ENCODE data around the gene ATP6V0E1.

The ATP6V0E1 gene

DNA sequence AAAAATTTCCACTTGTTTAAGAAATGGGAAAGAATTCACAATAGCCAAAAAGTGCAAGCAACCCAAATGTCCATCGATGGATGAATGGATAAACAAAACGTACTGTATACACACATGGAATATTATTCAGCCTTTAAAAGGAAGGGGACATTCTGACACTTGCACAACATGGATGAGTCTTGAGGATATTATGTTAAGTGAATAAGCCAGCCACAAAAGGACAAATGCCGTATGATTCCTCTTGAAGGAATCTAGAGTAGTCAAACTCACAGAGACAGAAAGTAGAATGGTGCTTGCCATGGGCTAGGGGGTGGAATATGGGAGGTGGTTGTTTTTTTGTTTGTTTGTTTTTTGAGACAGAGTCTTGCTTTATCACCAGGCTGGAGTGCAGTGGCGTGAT lies 3.8 kb upstream of the ATP6V0E1 start:
- no peak overlapping the region for H3K4me3 ChIP-seq (ENCODE audit: low read depth, low read length)
- no peak overlapping the region for H3K27ac ChIP-seq (ENCODE audit: low read depth, low read length)
- no peaks in the 10 kb centered on the region for H3K4me1 ChIP-seq (ENCODE audit: control insufficient read depth, insufficient read depth, low read length)
- no peaks in the 10 kb centered on the region; the same call in 1 of the 2 replicates for H3K27me3 ChIP-seq (ENCODE audit: control insufficient read depth, insufficient read depth, low read length)
- no peaks in the 10 kb centered on the region for H3K36me3 ChIP-seq (ENCODE audit: control insufficient read depth, insufficient read depth, low read length)
- no peaks in the 10 kb centered on the region for H3K9me3 ChIP-seq (ENCODE audit: control insufficient read depth, insufficient read depth, low read length)
- no peak overlapping the region for H3K9ac ChIP-seq (ENCODE audit: low read depth, low read length)

DNA sequence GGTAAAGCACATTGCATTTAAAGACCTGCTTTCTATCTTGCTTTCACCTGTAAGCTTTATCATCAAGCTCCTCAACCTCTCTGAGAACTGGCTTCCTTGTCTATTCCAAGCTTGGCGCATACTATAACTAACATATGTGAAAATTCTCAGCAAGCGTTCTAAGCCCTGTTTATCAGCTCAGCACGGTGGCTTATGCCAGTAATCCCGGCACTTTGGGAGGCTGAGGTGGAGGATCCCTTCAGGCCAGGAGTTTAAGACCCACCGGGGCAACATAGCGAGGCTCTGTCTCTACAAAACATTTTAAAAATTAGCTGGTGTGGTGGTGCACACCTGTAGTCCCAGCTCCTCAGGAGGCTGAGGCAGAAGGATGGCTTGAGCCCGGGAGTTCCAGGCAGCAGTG lies 1.6 kb upstream of the ATP6V0E1 start:
- no peaks in the 10 kb centered on the region for H3K27me3 ChIP-seq (ENCODE audit: control insufficient read depth, insufficient read depth, low read length)
- peaks cover 12% of the 10 kb centered on the region for H3K36me3 ChIP-seq (ENCODE audit: control insufficient read depth, insufficient read depth, low read length)
- no peaks in the 10 kb centered on the region for H3K9me3 ChIP-seq (ENCODE audit: control insufficient read depth, insufficient read depth, low read length)
- no peak overlapping the region for H3K27ac ChIP-seq (ENCODE audit: low read depth, low read length)
- no peak overlapping the region for H3K9ac ChIP-seq (ENCODE audit: low read depth, low read length)
- H3K4me3 ChIP-seq (ENCODE audit: low read depth, low read length) = no peak overlapping the region
- no peaks in the 10 kb centered on the region for H3K4me1 ChIP-seq (ENCODE audit: control insufficient read depth, insufficient read depth, low read length)

DNA sequence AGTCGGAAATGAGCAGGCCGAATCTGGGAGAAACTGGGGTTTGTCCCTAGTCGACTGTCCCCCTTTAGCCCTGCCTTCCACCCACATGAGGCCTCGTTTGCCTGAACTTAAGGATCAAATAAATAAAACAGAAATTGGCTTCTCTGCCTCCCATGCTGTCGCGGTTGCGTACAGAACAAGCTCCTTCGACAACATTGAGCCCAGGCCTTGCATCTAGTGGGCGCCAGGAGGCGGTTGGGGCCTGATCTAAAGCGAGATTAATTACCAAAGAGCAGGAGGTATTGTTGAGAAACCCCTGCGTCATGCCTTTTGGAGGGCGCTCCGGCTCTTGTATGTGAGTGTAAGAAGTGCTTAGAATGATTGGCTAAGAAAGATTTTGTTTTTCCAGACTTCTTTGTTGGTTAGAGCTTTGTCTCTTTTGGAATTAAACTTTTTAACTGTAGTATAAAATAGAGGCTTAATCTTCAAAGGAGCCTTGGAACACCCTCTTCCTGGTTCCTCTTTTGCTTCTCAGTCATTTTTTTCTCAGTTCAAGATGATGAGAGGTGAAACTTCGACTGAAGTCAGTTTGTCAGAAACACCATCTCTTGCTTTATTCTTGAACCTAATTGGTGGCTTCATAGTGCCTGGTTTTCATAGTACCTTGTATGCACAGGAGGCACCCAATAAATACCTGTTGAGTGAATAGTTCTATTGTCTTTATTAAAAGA lies 828 bp downstream of the ATP6V0E1 start:
- Histone ChIP-seq H3K9ac (ENCODE audit: low read depth, low read length) (peak overlapping the region; percentile 76), H3K27ac (ENCODE audit: low read depth, low read length) (peak overlapping the region; percentile 78), H3K4me1 (ENCODE audit: control insufficient read depth, insufficient read depth, low read length) (no peaks in the 10 kb centered on the region)

DNA sequence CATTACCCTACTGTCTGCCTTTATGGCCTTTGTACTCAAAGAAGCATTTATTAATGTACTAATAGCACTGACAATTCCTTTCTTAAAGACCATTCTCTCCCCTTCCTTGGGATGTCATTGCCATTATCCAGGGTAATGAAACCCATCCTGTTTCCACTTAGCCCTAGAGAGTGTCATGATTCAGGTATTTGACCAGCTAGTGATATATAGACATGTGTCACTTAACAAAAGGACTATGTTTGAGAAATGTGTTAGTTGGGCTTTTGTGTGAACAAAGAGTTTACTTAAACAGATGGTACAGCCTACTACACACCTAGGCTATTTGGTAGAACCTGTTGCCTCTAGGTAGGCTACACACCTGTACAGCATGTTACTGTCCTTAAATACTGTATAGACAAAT lies 2.0 kb downstream of the ATP6V0E1 start:
- H3K27me3 ChIP-seq (ENCODE audit: control insufficient read depth, insufficient read depth, low read length) = no peaks in the 10 kb centered on the region
- no peaks in the 10 kb centered on the region for H3K9me3 ChIP-seq (ENCODE audit: control insufficient read depth, insufficient read depth, low read length)
- no peak overlapping the region for H3K9ac ChIP-seq (ENCODE audit: low read depth, low read length)
- H3K4me3 ChIP-seq (ENCODE audit: low read depth, low read length) = 0 out of 2 replicates have a peak overlapping the region, but pooled peaks have one; percentile 11
- H3K27ac ChIP-seq (ENCODE audit: low read depth, low read length) = no peak overlapping the region
- peaks cover 22% of the 10 kb centered on the region for H3K36me3 ChIP-seq (ENCODE audit: control insufficient read depth, insufficient read depth, low read length)
- H3K4me1 ChIP-seq (ENCODE audit: control insufficient read depth, insufficient read depth, low read length) = no peaks in the 10 kb centered on the region

More for the DNA sequence above, 828 bp downstream of the ATP6V0E1 start:
- H3K4me3 ChIP-seq (ENCODE audit: low read depth, low read length) = peak overlapping the region; percentile 80
- H3K27me3 ChIP-seq (ENCODE audit: control insufficient read depth, insufficient read depth, low read length) = no peaks in the 10 kb centered on the region
- H3K36me3 ChIP-seq (ENCODE audit: control insufficient read depth, insufficient read depth, low read length) = peaks cover 22% of the 10 kb centered on the region
- H3K9me3 ChIP-seq (ENCODE audit: control insufficient read depth, insufficient read depth, low read length) = no peaks in the 10 kb centered on the region

DNA sequence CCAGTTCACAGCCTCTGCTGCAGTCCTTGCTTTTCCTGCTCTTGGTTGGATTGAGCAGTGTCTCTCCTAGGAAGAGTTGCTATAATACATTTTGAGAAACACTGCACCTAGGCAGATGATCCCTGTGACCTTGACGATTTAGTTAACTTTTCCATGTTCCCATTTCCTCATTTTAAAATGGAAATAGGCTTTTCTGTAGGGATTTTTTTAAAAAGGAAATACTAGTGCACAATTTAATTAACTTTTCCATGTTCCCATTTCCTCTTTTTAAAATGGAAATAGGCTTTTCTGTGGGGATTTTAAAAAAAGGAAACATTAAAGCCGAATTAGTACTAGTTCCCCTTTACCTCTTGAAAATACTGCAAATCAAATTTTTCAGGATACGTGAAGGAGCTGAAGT lies 4.7 kb downstream of the ATP6V0E1 start:
- Histone ChIP-seq H3K4me1 (ENCODE audit: control insufficient read depth, insufficient read depth, low read length) (no peaks in the 10 kb centered on the region), H3K36me3 (ENCODE audit: control insufficient read depth, insufficient read depth, low read length) (peaks cover 31% of the 10 kb centered on the region)

DNA sequence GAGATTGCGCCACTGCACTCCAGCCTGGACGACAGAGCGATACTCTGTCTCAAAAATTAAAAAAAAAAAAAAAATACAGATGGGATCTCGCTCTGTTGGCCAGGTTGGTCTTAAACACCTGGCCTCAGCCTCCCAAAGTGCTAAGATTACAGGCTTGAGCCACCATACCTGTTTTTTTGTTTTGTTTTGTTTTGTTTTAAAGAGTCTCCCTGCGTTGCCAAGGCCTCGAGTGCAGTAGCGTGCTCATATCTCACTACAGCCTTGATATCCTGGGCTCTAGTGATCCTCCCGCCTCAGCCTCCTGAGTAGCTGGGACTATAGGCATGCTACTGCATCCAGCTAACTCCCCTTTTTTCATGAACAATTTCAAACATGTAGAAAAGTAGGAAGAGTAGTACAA lies 7.2 kb downstream of the ATP6V0E1 start:
- Histone ChIP-seq H3K9ac (ENCODE audit: low read depth, low read length) (no peak overlapping the region), H3K9me3 (ENCODE audit: control insufficient read depth, insufficient read depth, low read length) (no peaks in the 10 kb centered on the region), H3K27ac (ENCODE audit: low read depth, low read length) (no peak overlapping the region), H3K4me3 (ENCODE audit: low read depth, low read length) (no peak overlapping the region), H3K27me3 (ENCODE audit: control insufficient read depth, insufficient read depth, low read length) (no peaks in the 10 kb centered on the region), H3K4me1 (ENCODE audit: control insufficient read depth, insufficient read depth, low read length) (no peaks in the 10 kb centered on the region), H3K36me3 (ENCODE audit: control insufficient read depth, insufficient read depth, low read length) (peaks cover 45% of the 10 kb centered on the region)

More for the DNA sequence above, 4.7 kb downstream of the ATP6V0E1 start:
- Histone ChIP-seq H3K9me3 (ENCODE audit: control insufficient read depth, insufficient read depth, low read length) (no peaks in the 10 kb centered on the region), H3K27ac (ENCODE audit: low read depth, low read length) (no peak overlapping the region), H3K9ac (ENCODE audit: low read depth, low read length) (no peak overlapping the region), H3K27me3 (ENCODE audit: control insufficient read depth, insufficient read depth, low read length) (no peaks in the 10 kb centered on the region), H3K4me3 (ENCODE audit: low read depth, low read length) (no peak overlapping the region)

DNA sequence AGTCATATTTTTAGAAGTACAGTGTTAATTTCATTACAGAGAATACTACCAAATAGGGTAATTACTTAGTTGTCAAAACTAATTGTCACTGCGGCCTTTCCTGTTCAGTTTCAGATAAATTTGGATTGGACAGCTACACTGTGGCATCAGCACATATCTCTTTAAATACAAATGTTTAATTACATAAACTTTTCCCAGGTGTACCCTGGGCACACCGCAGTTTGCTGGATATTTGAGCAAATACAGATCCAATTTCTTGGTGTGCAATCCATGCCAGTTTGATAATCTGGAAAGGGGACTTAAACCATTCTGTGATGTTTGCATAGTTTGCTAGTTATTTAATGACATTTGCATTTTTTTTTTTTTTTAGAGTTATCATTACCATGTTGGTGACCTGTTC lies 10.8 kb downstream of the ATP6V0E1 start:
- no peaks in the 10 kb centered on the region for H3K27me3 ChIP-seq (ENCODE audit: control insufficient read depth, insufficient read depth, low read length)
- H3K9ac ChIP-seq (ENCODE audit: low read depth, low read length) = no peak overlapping the region
- H3K36me3 ChIP-seq (ENCODE audit: control insufficient read depth, insufficient read depth, low read length) = peaks cover 39% of the 10 kb centered on the region
- H3K9me3 ChIP-seq (ENCODE audit: control insufficient read depth, insufficient read depth, low read length) = no peaks in the 10 kb centered on the region
- H3K4me3 ChIP-seq (ENCODE audit: low read depth, low read length) = no peak overlapping the region
- no peak overlapping the region for H3K27ac ChIP-seq (ENCODE audit: low read depth, low read length)
- no peaks in the 10 kb centered on the region for H3K4me1 ChIP-seq (ENCODE audit: control insufficient read depth, insufficient read depth, low read length)

DNA sequence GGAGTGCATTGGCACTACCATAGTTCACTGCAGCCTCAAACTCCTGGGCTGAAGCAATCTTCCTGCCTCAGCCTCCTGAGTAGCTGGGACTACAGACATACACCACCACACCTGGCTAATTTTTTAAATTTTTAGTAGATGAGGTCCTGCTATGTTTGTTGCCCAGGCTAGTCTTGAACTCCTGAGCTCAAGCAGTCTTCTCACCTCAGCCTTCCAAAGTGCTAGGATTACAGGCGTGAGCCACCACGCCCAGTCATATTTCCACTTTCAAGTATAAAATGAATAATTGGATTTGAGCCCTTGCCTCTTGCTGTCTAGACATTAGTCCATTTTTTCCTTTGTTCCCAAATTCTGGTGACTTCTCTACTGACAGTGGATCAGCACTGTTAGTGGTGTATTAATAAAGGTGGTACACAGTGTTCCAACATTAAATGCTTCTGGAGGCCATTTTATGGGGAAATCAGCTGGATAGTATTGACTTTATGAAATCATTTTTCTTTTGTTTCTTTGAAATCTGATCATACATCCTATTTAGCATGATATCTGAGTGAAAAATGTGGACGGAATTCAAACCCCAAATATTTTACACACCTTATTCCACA lies 15.9 kb downstream of the ATP6V0E1 start:
- H3K27ac ChIP-seq (ENCODE audit: low read depth, low read length) = no peak overlapping the region
- H3K9me3 ChIP-seq (ENCODE audit: control insufficient read depth, insufficient read depth, low read length) = no peaks in the 10 kb centered on the region
- H3K36me3 ChIP-seq (ENCODE audit: control insufficient read depth, insufficient read depth, low read length) = peaks cover 28% of the 10 kb centered on the region
- H3K4me1 ChIP-seq (ENCODE audit: control insufficient read depth, insufficient read depth, low read length) = no peaks in the 10 kb centered on the region
- H3K4me3 ChIP-seq (ENCODE audit: low read depth, low read length) = no peak overlapping the region
- no peak overlapping the region for H3K9ac ChIP-seq (ENCODE audit: low read depth, low read length)
- H3K27me3 ChIP-seq (ENCODE audit: control insufficient read depth, insufficient read depth, low read length) = no peaks in the 10 kb centered on the region

DNA sequence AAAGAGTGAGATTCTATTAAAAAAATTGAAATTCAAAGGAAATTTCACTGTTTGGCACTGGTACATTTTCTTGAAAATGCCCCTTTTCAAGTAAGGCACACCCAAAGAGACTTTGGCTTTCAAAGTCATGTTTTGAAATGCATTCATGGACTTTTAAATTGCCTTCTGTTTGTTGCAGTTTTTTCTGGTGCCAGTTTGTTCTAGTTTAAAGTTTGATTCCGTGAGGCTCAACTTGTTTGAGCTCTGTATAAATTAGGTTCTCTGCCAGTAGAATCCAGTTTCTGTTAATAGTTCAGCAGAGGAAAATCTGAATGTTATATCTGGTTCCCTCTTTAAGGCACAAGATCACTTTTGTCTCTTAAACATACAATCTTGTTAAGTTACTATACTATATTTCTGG lies 16.4 kb downstream of the ATP6V0E1 start:
- Histone ChIP-seq H3K27ac (ENCODE audit: low read depth, low read length) (no peak overlapping the region), H3K9ac (ENCODE audit: low read depth, low read length) (no peak overlapping the region), H3K9me3 (ENCODE audit: control insufficient read depth, insufficient read depth, low read length) (no peaks in the 10 kb centered on the region), H3K36me3 (ENCODE audit: control insufficient read depth, insufficient read depth, low read length) (peaks cover 23% of the 10 kb centered on the region), H3K4me3 (ENCODE audit: low read depth, low read length) (no peak overlapping the region), H3K4me1 (ENCODE audit: control insufficient read depth, insufficient read depth, low read length) (no peaks in the 10 kb centered on the region), H3K27me3 (ENCODE audit: control insufficient read depth, insufficient read depth, low read length) (no peaks in the 10 kb centered on the region)

DNA sequence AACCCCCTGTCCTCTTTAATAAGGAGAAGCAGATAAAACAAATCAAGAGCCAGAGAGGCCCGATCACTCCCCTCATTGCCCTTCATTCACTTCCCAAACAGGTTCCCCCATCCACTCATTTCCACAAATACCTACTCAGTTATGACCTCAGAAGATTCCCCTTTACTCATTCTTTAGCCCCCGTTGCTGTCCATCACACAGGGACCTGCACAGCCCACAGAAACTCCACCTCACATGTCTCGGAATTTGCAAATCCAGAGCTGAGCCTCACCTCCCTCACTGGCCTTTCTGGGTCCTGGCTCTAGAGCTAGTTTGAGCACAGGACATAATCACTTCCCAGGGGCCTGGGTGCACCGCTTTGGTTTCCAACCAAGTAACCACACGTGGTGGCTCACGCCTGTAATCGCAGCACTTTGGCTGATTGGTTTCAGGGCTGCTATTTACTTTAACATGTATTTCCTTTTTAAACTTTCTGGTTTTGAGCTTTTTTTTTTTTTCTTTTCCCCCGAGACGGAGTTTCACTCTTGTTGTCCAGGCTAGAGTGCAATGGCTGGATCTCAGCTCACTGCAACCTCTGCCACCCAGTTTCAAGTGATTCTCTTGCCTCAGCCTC lies 17.8 kb downstream of the ATP6V0E1 start:
- Histone ChIP-seq H3K27me3 (ENCODE audit: control insufficient read depth, insufficient read depth, low read length) (no peaks in the 10 kb centered on the region), H3K4me1 (ENCODE audit: control insufficient read depth, insufficient read depth, low read length) (no peaks in the 10 kb centered on the region), H3K27ac (ENCODE audit: low read depth, low read length) (no peak overlapping the region), H3K9me3 (ENCODE audit: control insufficient read depth, insufficient read depth, low read length) (no peaks in the 10 kb centered on the region), H3K9ac (ENCODE audit: low read depth, low read length) (no peak overlapping the region), H3K36me3 (ENCODE audit: control insufficient read depth, insufficient read depth, low read length) (peaks cover 11% of the 10 kb centered on the region; the same call in 1 of the 2 replicates), H3K4me3 (ENCODE audit: low read depth, low read length) (no peak overlapping the region)

DNA sequence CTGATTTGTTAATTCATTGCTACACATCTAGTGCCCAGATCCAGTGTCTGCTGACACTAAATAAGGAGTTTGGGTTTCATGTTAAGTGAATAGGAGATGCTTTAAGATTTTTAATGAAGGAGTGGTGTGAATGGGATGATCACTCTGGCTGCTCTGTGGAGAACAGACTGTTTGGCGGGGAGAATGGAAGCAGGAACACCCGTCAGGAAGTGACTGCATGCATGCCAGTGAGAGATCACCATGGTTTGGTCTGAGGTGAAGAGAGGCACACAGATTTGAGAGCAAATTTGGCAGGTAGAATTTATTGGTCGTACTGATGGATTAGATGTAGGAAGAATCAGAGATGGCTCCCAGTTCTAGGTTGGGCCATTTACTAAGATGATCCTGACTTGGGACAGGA lies 19.8 kb downstream of the ATP6V0E1 start:
- no peaks in the 10 kb centered on the region for H3K9me3 ChIP-seq (ENCODE audit: control insufficient read depth, insufficient read depth, low read length)
- no peak overlapping the region for H3K9ac ChIP-seq (ENCODE audit: low read depth, low read length)
- no peaks in the 10 kb centered on the region for H3K27me3 ChIP-seq (ENCODE audit: control insufficient read depth, insufficient read depth, low read length)

More for the DNA sequence above, 19.8 kb downstream of the ATP6V0E1 start:
- Histone ChIP-seq H3K4me1 (ENCODE audit: control insufficient read depth, insufficient read depth, low read length) (no peaks in the 10 kb centered on the region), H3K4me3 (ENCODE audit: low read depth, low read length) (no peak overlapping the region), H3K27ac (ENCODE audit: low read depth, low read length) (no peak overlapping the region), H3K36me3 (ENCODE audit: control insufficient read depth, insufficient read depth, low read length) (peaks cover 5% of the 10 kb centered on the region; the same call in 1 of the 2 replicates)

Data from HUES48 (cell line).